SK-N-MC (cell line): ENCODE data around the gene SYNE1.

ENCODE experiments used
- EZH2 ChIP-seq: fragments of 200-600 bp; sonication (generic); IDR thresholded peaks from one replicate; pipeline ENCODE4 v1.6.1; 2017; ENCODE audit warnings: antibody characterized with exemption
- POLR2AphosphoS5 ChIP-seq: IDR thresholded peaks from 2 replicates; pipeline ENCODE4 v1.6.1; 2012; ENCODE audit warnings: mild to moderate bottlenecking, low read depth, low read length, borderline replicate concordance

GRCh38 chr6:152225241-152225934 is 411.8 kb downstream of the SYNE1 start:
- TF ChIP-seq EZH2: no peak
- no peak for TF ChIP-seq POLR2AphosphoS5
